Measurements from ENCODE around the gene ANKRD26.

ANKRD26 gene

GRCh38 chr10:27019827-27020226, 80.5 kb downstream of the ANKRD26 start:
- no peak for FAIRE-seq

GRCh38 chr10:26997610-26998009, 102.7 kb downstream of the ANKRD26 start:
- no peak for FAIRE-seq

DNA sequence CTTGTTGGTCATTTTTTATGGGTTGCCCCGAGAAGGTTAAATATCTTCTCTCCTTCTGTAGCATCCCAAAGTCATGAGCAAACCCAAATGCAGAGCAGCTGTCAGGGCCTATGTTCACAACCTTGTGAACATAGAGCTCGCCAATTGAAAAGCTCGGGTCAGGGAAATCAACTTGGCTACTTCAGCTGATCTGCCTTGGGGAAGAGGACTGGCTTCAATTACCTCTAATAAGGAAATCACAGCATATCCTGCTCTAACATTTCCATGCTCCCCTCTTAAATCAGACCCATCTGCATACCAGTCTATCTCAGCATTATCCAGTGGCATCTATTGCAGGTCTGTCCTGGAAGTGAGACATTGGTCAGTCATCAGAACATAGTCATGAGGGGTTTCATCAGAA, 105.6 kb downstream of the ANKRD26 start:
- no peak for FAIRE-seq

- FAIRE-seq, result no peak
These were observed 112.4 kb downstream of the ANKRD26 start for GRCh38 chr10:26987851-26988250.

DNA sequence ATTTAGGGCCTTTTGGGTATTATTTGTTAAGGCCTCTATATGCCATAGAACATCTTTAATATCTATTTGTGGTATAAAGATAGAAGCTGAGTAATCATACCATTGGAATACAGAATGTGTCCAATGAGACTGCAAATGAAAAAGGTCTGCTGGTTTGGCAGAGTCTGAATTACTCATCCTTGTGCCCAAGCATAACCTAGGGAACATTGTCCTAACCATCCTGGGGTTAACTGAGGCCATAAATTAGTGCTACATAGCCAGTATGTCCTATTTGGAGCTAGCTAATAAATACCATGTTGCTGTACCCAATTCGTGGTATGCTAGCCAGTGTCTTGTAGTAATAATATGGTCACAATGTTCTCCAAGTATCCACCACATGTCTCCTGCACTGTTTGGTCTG, 117.1 kb downstream of the ANKRD26 start:
- FAIRE-seq, result no peak

DNA sequence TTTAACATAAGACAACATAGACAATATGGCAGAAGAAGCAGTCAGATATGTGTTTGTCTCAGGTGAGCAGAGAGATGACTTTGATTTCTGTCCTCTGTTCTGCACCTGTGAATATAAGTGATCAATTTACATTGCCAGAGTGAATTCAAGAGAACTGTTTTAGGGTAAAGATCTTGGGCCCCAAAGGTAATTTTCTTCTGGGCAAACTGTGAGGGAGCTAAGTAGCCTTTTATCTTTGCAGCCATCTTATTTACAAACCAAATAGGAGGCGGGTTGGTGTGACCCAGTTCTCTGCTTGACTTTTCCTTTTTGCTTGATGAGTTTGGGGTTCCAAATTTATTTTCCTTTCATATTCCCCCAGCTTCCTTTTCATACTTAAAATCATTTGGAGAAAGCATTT, 118.2 kb downstream of the ANKRD26 start:
- no peak for FAIRE-seq

- FAIRE-seq, result no peak
These were observed 119.0 kb downstream of the ANKRD26 start for GRCh38 chr10:26981232-26981824.

DNA sequence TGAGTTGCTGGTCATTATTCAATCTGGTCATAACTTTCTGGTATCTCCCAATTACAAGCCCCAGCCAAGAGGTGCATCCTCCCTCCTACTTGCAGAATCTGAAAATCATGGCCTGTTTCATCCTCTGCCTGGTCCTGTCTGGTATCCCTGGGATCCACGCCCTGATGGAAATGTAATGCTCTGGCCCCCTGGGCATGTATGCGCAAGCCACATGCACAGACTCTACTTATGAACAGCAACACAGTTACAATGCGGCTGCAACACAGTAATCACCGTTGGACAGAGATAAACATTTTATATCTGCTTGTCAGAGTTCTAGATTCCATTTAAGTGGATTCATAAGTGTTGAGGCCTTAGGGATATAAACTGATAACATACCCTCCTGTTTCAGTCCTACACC, 121.8 kb downstream of the ANKRD26 start:
- no peak for FAIRE-seq

- no peak for FAIRE-seq
These were observed 122.7 kb downstream of the ANKRD26 start for GRCh38 chr10:26977635-26978034.

GRCh38 chr10:26970667-26971066, 129.6 kb downstream of the ANKRD26 start:
- no peak for FAIRE-seq

DNA sequence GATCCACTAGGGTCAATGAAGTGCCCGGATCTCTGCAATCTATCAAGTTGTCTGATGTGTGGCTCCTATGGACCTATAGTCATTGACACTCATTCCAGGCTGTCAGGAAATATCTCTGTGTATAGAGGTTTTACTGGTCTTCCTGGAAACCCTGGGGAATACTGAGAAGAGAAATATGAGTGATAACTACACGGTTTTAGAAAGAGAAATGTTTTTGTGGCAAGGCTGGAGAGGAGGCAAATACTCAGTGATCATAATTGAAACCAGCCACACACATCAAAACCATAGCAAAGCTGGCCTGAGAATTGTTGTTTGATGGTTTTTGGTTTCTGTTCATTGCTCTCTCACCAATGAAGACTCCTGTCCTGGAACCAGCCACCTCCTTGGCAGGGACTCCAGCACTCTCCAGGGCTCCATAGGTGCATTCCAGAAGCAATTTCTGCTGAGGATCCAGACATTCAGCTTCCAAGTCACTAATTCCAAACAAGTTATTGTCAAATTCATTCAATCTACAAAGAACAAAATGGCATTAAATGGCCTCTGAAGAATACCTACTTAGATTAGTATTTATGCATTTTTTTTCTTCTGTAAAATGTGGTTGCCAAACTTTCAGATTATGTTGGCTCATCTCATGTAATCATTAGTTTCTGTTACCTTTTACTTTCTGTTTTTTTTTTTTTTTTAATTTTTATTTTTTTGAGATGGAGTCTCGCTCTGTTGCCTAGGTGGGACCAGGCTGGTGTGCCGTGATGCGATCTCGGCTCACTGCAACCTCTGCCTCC, 131.0 kb downstream of the ANKRD26 start:
- no peak for FAIRE-seq

- FAIRE-seq, result no peak
These were observed 137.5 kb downstream of the ANKRD26 start for GRCh38 chr10:26962835-26963234.

DNA sequence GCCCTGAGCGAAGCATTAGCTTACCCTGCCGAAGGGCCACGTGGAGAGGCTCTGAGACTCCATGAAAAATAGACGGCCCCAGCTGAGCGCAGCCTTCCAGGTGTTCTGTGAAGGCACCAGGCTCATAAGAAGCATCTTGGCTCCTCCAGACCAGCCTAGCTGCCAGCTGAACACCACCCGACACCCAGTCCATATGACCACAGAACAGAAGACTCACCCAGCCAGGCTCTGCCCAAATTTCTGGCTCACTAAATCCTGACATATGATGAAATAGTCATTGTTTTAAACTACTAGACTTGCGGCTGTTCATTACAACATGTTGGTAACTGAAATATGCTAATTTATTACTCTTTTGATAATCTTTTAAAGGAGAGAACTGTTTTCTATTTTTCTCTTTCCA, 140.0 kb downstream of the ANKRD26 start:
- no peak for FAIRE-seq

GRCh38 chr10:26959841-26960240, 140.5 kb downstream of the ANKRD26 start:
- FAIRE-seq, result no peak

Data from endometrium (tissue), 2 donors.